Loucy (cell line): ENCODE measurements around the gene UNC13C.

Source experiments
- H2AFZ ChIP-seq: fragments of 200-600 bp; sonication (generic); 2 replicates; pipeline ENCODE4 v1.6.0; 2016; ENCODE audit warnings: antibody characterized with exemption, mild to moderate bottlenecking, low read length, moderate library complexity
- H3F3A ChIP-seq: fragments of 200-600 bp; 2 replicates; pipeline ENCODE4 v1.6.0; 2016; ENCODE audit warnings: antibody characterized with exemption, low read depth, mild to moderate bottlenecking
- H3K27me3 ChIP-seq: fragments of 200-600 bp; sonication (generic); 2 replicates; pipeline ENCODE4 v1.6.1; 2014; ENCODE audit warnings: low read length, mild to moderate bottlenecking; ENCODE audit not compliant: insufficient read depth, poor library complexity, severe bottlenecking
- H3K36me3 ChIP-seq: fragments of 200-600 bp; sonication (generic); 2 replicates; pipeline ENCODE4 v1.6.1; 2016; ENCODE audit warnings: low read length; ENCODE audit not compliant: insufficient read depth
- H3K4me1 ChIP-seq: fragments of 200-600 bp; sonication (generic); 2 replicates; pipeline ENCODE4 v1.5.1; 2014; ENCODE audit warnings: low read length, mild to moderate bottlenecking; ENCODE audit not compliant: insufficient read depth, poor library complexity, severe bottlenecking
- H3K4me2 ChIP-seq: fragments of 200-600 bp; sonication (generic); 2 replicates; pipeline ENCODE4 v1.6.0; 2014; ENCODE audit warnings: antibody characterized with exemption, low read length, low read depth, mild to moderate bottlenecking; ENCODE audit not compliant: poor library complexity, severe bottlenecking
- H3K4me3 ChIP-seq: fragments of 200-600 bp; sonication (generic); 2 replicates; pipeline ENCODE4 v1.5.1; 2014; ENCODE audit warnings: low read length, mild to moderate bottlenecking, mixed read lengths; ENCODE audit not compliant: poor library complexity, severe bottlenecking
- H3K79me2 ChIP-seq: fragments of 200-600 bp; sonication (generic); 2 replicates; pipeline ENCODE4 v1.6.1; 2014; ENCODE audit warnings: low read length; ENCODE audit not compliant: insufficient read depth
- H3K9ac ChIP-seq: fragments of 200-600 bp; sonication (generic); 2 replicates; pipeline ENCODE4 v1.6.0; 2014; ENCODE audit warnings: mild to moderate bottlenecking, low read depth, low read length, moderate library complexity; ENCODE audit not compliant: poor library complexity, severe bottlenecking
- H3K9me2 ChIP-seq: fragments of 200-600 bp; sonication (generic); replicated peaks from 2 replicates; pipeline ENCODE4 v1.6.1; 2016; ENCODE audit warnings: low read depth, low read length, mixed read lengths
- H3K9me3 ChIP-seq: fragments of 200-600 bp; sonication (generic); 2 replicates; pipeline ENCODE4 v1.6.1; 2014; ENCODE audit warnings: mild to moderate bottlenecking, antibody characterized with exemption, low read length, low read depth; ENCODE audit not compliant: insufficient read depth
- H4K20me1 ChIP-seq: fragments of 200-600 bp; sonication (generic); 2 replicates; pipeline ENCODE4 v1.6.0; 2014; ENCODE audit warnings: antibody characterized with exemption, low read length, mild to moderate bottlenecking; ENCODE audit not compliant: insufficient read depth, poor library complexity, severe bottlenecking
- CTCF ChIP-seq: fragments of 200-600 bp; sonication (generic); conservative IDR thresholded peaks from 2 replicates; pipeline ENCODE4 v1.5.1; 2014; ENCODE audit warnings: mild to moderate bottlenecking, antibody characterized with exemption, low read length
- EZH2phosphoT487 ChIP-seq: fragments of 200-600 bp; IDR thresholded peaks from 2 replicates; pipeline ENCODE4 v1.6.1; 2018; ENCODE audit warnings: antibody characterized with exemption, mild to moderate bottlenecking, moderate library complexity, borderline replicate concordance

UNC13C gene

GRCh38 chr15:54518156-54518882 lies 540.1 kb downstream of the UNC13C start:
- no peaks in the 10 kb centered on the region for H3K9me2 ChIP-seq
- no peaks in the 10 kb centered on the region for H3K9me3 ChIP-seq
- no peaks in the 10 kb centered on the region for H3F3A ChIP-seq
- no peaks in the 10 kb centered on the region for H3K27me3 ChIP-seq
- peak overlapping the region; percentile 63 for H2AFZ ChIP-seq
- H3K36me3 ChIP-seq: no peaks in the 10 kb centered on the region
- TF ChIP-seq EZH2phosphoT487 (no peak), CTCF (no peak)
- no peaks in the 10 kb centered on the region for H3K79me2 ChIP-seq
- peak overlapping the region; percentile 50 for H3K4me3 ChIP-seq
- no peak overlapping the region for H3K9ac ChIP-seq
- no peaks in the 10 kb centered on the region for H4K20me1 ChIP-seq
- H3K4me1 ChIP-seq: peaks cover 41% of the 10 kb centered on the region
- H3K4me2 ChIP-seq: peak overlapping the region; percentile 47

- H3F3A ChIP-seq: no peaks in the 10 kb centered on the region
- no peaks in the 10 kb centered on the region for H3K36me3 ChIP-seq
- H3K4me2 ChIP-seq: peak overlapping the region; percentile 47
- no peaks in the 10 kb centered on the region for H3K79me2 ChIP-seq
- H2AFZ ChIP-seq: peak overlapping the region; percentile 57; the same call in 1 of the 2 replicates
- no peaks in the 10 kb centered on the region for H3K27me3 ChIP-seq
- no peak for TF ChIP-seq EZH2phosphoT487
- no peaks in the 10 kb centered on the region for H3K9me3 ChIP-seq
- H4K20me1 ChIP-seq: no peaks in the 10 kb centered on the region
- H3K4me3 ChIP-seq: peak overlapping the region; percentile 50
- peaks cover 46% of the 10 kb centered on the region for H3K4me1 ChIP-seq
- H3K9ac ChIP-seq: no peak overlapping the region
- H3K9me2 ChIP-seq: no peaks in the 10 kb centered on the region
Measured at GRCh38 chr15:54519577-54519976, 541.3 kb downstream of the UNC13C start.

- Histone ChIP-seq H3K4me1 (peaks cover 46% of the 10 kb centered on the region), H3K79me2 (no peaks in the 10 kb centered on the region), H4K20me1 (no peaks in the 10 kb centered on the region), H2AFZ (no peak overlapping the region), H3K4me2 (peak overlapping the region; percentile 64), H3K4me3 (no peak overlapping the region), H3K9me2 (no peaks in the 10 kb centered on the region), H3F3A (no peaks in the 10 kb centered on the region), H3K9ac (no peak overlapping the region), H3K27me3 (no peaks in the 10 kb centered on the region), H3K36me3 (no peaks in the 10 kb centered on the region), H3K9me3 (no peaks in the 10 kb centered on the region)
- TF ChIP-seq CTCF: no peak
Measured at GRCh38 chr15:54520616-54521015, 542.4 kb downstream of the UNC13C start.

- no peaks in the 10 kb centered on the region for H3F3A ChIP-seq
- H3K36me3 ChIP-seq: no peaks in the 10 kb centered on the region
- no peaks in the 10 kb centered on the region for H3K79me2 ChIP-seq
- H3K9me2 ChIP-seq: no peaks in the 10 kb centered on the region
- H2AFZ ChIP-seq: no peak overlapping the region
- H3K9me3 ChIP-seq: no peaks in the 10 kb centered on the region
- H3K4me2 ChIP-seq: peak overlapping the region; percentile 64
- peaks cover 46% of the 10 kb centered on the region for H3K4me1 ChIP-seq
- TF ChIP-seq CTCF: no peak
- TF ChIP-seq EZH2phosphoT487: no peak
- peak overlapping the region; percentile 7 for H3K4me3 ChIP-seq
- H4K20me1 ChIP-seq: no peaks in the 10 kb centered on the region
- H3K9ac ChIP-seq: no peak overlapping the region
- no peaks in the 10 kb centered on the region for H3K27me3 ChIP-seq
Measured at GRCh38 chr15:54521206-54521605, 543.0 kb downstream of the UNC13C start.
